A673 (cell line): ENCODE data around the gene HAP1.

ENCODE experiments used
- CTCF ChIP-seq: fragments of 300-800, 200-600 bp; sonication (generic); conservative IDR thresholded peaks from 2 replicates; pipeline ENCODE4 v1.5.1; 2017; ENCODE audit warnings: low read depth, mild to moderate bottlenecking, antibody characterized with exemption, low read length, moderate library complexity, mixed read lengths
- EZH2 ChIP-seq: fragments of 200-600 bp; sonication (generic); IDR thresholded peaks from 2 replicates; pipeline ENCODE4 v1.6.1; 2017; ENCODE audit warnings: borderline replicate concordance, low read depth, mild to moderate bottlenecking, mixed read lengths, antibody characterized with exemption, low read length; ENCODE audit not compliant: poor library complexity, severe bottlenecking

- no peak for TF ChIP-seq CTCF
- TF ChIP-seq EZH2, result no peak
Measured at GRCh38 chr17:41754066-41754465, 19.6 kb upstream of the HAP1 start.
